Activated CD4-positive, CD25-positive, alpha-beta regulatory T cell treated with anti-CD3 and anti-CD28 coated beads, Interleukin-2, amount 50 U/mL, for 72 hours (primary cell): Measurements from ENCODE around the gene ZFYVE28.

Experiments used
- DNase-seq: peaks from one replicate; pipeline ENCODE4 v3.0.0; 2021

Gene ZFYVE28

DNA sequence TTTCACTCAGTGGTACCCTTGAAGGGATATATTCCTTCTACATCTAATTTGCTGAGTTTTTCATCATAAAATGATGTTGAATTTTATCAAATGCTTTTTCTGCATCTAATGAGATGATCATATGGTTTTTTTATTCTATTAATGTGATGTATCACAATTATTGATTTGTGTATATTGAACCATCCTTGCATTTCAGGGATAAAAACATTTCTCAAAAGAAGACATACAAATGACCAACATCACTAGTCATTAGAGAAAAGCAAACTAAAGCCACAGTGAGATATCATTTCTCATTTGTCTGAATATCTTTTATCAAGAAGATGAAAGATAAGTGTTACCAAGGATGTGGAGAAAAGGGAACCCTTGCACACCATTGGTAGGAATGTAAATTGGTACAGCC, 90.9 kb downstream of the ZFYVE28 start:
- no peak for DNase-seq

DNA sequence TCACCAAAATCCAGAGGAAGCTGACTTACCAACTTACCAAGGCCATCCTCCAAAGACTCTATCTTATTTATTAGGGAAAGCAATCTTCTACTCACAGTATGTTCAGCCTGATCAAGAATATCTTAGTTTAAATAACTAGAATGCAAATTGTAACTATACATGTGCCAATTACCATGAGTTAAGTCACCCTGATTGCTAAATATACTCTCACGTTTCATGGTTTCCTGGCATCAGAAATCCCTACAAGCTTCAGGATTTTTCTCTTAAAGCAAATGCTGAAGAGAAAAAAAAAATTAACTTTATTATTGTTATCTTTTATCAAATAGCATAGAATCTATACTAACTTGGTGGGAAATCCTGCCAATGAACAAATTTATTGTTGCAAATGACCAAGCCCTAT, 93.6 kb downstream of the ZFYVE28 start:
- DNase-seq = no peak

DNA sequence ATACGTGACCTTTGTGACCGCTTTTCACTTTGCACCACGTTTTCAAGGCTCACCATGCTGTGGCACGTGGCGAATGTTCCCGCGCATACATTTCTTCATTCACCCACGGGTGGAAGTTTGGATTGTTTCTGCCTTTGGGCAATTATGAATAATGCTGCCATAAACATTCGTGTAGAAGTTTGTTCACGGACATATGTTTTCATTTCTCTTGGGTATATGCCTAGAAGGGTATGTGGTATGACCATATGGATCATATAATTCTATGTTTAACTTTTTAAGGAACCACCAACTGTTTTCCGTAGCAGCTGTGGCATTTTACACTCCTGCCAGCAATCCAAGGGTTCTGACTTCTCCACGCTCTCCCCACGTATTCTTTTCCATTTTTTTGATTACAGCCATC, 95.6 kb downstream of the ZFYVE28 start:
- DNase-seq = no peak

DNA sequence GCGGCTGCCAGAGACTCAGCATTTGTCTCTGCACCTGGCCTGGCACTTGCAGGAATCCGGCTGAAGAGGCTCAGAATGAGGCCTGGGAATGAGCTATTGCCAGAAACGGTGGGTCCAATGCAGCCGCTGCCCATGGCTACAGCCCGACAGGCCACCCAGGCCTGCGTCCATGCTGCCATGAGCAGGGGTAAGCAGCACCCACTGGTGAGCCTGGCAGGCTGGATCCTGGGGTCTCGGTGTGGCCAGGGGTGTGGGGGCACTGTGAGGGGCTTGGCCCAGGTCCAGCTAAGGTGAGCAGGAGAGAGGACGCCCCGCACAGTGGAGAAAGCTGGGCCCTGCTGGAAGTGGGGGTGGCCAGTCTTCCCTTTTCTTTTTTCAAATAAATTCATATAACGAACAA, 96.2 kb downstream of the ZFYVE28 start:
- DNase-seq = no peak

DNA sequence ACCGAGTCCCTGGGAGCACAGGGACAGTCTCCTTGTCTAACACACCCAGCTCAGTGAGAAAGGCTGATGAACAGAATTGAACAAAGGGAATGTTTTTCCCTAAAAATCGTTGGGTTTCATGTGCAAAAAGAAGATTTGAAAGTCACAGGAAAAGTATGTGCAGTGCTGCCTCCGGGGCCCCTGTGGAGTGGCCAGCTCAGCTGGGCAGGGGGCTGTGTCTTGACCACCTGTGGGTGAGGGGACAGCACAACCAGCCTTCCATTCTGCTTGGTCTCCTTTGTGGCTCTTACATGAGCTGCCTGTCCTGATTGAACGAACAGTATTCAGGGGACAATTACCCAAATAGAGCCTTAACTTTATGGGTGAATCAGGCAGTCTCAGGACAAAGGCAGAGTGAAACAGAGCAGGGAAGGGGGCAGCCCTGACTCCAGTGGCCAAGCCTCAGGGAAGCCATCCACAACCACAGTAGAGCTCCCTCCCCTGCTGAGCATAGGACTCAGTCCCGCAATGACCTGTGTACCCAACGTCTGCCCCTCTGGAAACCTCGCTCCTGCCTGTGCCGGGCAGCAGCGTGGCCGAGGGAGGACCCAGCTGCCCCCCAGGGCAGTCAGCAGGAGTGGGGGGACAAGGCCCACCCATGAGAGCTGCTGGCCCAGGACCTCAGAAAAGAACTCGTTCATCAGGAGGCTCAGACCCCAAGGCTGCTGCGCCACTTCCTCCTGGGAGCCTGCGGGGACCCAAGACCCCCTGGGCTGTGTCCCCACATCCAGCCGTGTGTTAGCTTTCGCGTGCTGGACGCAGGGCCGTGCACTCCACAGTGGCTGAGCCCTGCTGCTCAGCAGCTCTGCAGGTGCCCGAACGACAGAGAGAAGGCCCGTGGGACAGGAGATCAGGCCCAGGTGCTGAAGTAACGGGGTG, 96.9 kb downstream of the ZFYVE28 start:
- no peak for DNase-seq

DNA sequence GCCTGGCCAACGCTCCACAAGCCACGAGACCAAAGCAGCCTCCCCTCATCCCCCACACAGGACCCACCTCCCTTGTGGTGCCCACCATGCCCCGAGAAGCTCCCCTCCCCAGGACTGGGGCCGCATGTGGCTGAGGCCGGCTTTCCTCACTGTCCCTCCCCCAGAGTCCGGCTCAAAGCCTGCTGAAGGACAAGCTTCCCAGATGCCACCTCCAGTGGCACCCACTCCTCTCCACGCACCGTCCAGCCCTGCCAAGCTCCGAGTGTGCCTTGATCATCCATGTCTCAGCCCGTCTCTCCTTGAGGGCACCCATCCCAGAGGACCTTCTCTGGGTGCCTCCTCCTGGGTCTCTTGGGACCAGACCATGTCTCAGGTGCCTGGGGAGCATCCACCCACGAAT, 97.7 kb downstream of the ZFYVE28 start:
- no peak for DNase-seq

DNA sequence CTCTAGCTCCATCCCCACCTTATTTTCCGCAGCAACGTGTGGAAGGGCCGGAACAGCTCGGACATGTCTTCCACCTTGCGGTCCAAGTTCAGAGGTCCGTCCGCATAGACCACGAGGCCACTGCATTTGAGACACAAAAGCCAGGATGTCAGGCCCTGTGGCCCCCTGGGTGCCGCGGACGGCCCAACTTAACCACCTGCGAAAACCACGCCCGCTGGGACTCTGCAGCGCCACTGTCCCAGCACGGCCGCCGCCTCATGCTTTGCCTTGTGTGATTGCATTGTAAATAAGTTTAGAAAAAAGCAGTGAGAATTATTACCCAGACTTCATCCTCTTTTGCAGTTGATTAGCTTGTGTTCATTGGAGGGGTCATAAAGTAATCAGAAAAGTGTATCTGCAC, 98.3 kb downstream of the ZFYVE28 start:
- DNase-seq = no peak

DNA sequence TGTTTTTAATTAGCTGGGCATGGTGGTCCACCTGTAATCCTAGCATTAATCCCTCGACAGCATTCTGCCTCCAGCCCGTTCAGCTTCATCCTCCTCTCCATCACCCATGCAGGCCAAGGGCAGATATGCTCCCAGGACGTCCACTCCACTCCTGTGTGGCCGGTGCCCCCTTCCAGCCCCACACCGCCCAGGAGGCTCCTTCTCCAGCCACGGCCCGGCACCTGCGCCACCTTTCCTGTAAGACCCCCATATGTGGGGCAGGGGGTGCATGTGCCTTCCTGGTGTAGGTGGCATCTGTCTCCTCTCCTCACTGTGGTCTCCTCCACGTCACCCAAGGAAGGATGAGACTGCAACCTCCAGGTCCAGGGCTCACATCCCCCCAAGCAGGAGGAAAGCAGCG, 99.6 kb downstream of the ZFYVE28 start:
- no peak for DNase-seq

DNA sequence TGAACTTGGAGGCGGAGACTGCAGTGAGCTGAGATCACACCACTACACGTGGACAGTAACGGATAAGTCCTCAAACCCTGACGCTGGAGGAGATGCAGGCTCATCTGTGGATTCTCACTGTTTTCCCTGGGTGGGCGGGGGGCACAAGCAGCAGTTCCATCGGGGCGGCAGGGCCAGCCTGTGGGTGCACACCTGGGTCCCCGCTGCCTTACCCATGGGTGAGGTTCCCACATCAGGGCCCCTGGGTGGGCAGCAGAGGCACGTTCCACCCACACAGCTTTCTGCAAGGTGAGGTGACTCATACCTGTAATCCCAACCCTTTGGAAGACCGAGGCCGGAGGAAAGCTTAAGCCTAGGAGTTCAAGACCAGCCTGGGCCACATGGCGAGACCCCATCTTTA, 100.0 kb downstream of the ZFYVE28 start:
- no peak for DNase-seq

DNA sequence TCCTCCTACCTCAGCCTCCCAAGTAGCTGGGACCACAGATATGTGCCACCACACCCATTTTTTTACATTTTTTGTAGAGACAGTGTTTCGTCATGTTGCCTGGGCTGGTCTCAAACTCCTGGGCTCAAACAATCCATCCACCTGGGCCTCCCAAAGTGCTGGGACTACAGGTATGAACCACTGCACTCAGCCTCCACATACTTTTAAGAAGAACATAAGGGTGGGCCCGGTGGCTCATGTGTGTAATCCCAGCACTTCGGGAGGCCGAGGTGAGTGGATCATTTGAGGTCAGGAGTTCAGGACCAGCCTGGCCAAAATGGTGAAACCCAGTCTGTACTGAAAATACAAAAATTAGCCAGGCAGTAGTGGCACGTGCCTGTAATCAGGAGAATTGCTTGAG, 105.1 kb downstream of the ZFYVE28 start:
- DNase-seq = no peak

DNA sequence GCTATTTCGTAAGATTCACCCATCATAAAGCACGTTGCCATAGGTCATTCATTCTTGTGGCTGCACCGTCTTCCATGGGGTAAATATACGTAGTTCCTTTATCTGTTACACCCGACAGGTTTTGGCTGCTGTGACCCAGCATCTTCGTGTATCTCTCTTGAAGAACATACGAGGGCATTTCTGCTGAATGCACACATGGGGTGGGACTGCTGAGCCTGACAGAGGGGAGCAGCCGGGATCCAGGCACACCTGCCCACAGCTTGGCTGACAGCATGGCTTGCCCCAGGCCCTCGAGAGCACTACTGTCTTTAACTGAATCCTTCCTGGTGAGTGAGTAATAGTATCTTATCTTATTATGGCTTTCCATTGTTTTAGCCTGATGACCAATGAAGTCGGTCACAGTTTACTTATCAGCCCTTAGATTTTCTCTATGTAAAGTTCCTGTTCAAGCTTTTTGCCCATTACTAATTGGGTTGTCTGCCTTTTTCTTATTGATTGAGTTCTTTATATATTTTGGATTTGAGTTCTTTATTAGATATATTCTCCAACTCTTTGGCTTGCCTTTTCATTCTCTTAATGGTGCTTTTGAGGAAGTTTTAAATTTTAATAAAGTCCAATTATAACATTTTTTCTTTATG, 111.6 kb downstream of the ZFYVE28 start:
- no peak for DNase-seq

DNA sequence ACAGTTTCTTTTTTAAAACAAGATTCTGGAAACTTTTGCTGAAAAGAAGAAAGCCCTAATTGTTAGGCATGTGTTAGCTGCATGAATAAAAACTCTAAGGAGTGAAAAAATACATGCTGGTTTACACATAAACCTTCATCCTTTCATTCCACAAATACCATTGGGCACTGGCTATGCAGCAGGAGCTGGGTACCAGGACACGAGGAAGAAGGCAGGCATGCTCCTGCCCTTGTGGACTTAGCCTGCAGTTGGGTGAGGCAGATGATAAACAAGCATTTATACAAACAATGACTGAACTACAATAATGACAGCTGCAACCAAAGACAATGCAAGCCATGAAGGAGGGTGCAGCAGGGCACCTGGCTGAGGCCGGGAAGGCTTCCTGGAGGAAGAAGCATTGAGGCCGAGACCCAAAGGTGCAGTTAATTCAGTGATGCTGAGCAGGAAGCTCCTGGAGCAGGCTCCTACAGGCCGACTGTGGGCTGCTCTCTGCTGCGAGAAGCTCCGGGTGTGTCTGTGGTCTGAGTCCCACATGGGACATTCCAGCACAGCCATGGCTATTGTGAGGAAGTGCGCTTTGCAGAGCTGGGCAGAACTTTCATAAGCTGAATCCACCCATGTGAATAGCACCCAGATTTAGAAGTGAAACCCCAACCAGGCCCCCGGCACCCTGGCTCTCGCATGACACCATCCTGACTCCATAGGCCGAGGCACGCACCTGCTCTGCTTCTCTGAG, 112.5 kb downstream of the ZFYVE28 start:
- no peak for DNase-seq

DNA sequence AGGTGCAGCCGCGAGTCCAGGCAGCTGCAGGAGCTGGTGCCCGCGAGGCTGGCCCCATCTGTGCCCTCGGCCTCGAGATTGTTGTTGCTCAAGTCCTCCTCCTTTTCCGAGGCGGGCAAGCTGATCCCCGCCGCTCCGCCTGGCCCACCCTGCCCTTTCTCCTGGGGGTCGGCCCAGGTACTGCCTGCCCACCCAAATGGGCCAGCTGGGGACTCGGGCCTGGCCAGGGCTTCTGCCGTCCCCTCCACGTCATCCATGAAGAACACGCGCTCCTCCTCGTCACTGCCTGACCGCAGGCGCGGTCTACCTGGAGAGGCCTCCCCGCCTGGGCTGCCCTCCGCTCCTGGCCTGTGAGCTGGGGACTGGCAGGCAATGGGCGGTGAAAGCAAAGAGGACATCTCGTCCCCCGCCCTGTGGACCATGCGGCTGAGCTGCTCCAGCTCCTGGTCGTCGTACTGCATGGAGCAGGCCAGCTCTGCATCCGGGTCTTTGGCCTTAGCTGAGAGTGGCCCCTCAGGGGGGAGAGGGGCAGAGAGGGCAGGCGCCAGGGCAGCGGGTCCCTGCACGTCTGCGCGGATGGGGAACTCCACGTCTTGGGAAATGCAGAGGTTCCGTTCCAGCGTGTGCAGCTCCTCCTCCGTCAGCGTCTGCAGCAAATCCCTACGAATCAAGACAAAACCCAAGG, 113.4 kb downstream of the ZFYVE28 start:
- no peak for DNase-seq

DNA sequence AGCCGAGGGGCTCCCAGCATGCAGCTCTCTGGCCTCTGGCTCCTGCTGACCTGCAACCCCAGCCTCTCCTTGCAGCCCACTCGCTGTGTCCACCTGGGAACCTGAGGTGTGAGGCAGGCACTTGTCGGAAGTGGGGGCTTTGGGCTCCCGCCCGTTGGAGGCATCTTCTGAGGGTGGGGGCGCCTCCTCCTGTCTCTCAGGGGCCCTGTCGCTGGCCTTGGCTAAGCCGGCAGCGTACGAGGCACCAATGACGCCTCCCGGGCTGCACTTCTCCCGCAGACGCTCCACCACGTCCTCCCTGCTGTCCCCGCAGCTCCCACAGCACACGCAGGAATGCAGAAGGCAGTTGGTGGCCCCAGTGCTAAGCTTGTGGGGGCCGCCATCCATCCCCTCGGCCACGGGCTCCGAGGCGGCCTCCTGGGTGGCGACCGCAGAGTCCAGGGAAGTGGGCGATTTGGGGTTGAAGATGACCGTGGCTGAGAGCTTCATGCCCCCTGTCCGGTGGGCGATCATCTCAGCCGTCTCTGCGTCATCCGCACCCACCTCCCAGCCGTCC, 114.0 kb downstream of the ZFYVE28 start:
- DNase-seq = no peak

DNA sequence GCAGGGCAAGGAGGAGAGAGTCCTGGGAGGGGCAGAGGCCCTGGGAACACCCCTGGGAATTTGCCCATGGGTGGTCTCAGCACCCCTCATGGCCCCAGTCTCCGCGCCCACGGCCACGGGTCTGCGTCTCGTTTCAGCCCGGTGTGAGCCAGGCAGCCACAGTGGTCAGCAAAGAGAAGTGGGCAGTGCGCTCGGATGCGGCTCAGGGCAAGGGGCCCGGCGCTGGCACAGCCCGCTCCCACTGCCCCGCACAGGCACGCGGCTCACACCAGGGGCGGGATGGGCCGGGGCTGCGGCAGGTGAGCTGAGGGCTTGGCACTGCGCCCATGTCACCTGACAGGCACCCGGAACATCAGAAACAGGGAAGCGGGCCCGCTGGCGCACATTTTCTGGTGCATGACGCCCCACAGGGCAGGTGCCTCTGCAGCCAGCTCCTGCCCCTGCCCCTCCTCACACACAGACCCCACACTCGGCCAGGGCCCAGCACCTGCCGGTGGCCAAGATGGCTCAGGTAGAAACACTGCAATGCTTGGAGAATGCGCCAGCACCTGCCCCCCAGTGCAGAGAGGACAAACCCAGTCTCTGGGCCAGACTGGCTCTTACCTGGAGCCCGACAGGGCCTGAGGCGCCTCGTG, 114.6 kb downstream of the ZFYVE28 start:
- DNase-seq = no peak

DNA sequence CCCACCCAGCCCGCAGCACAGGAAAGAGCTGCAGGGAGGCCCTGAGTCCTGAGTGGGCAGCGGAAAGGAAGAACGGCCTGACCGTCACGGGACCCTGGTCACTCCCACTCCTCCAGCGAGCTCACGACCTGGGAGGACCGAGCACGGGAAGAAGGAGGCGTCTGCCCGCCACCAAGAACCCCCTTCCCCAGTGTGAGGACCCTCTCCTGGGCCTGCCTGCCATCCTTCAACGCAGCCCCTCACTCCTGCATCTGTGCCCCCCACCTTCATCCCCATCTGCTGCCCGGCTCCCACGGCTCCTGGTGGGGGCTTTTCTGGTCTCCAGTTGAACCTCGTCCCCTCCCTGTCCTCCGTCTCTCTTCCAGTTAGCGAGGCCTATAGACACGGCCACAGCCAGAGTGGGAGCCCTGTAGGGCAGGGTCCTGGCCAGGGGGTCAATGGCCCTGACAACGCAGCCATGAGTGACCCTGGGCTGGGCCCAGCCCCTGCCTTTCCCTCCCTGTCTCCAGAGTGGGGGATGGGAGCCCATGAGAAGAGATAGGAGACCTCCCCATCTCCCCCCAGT, 115.2 kb downstream of the ZFYVE28 start:
- DNase-seq = no peak

DNA sequence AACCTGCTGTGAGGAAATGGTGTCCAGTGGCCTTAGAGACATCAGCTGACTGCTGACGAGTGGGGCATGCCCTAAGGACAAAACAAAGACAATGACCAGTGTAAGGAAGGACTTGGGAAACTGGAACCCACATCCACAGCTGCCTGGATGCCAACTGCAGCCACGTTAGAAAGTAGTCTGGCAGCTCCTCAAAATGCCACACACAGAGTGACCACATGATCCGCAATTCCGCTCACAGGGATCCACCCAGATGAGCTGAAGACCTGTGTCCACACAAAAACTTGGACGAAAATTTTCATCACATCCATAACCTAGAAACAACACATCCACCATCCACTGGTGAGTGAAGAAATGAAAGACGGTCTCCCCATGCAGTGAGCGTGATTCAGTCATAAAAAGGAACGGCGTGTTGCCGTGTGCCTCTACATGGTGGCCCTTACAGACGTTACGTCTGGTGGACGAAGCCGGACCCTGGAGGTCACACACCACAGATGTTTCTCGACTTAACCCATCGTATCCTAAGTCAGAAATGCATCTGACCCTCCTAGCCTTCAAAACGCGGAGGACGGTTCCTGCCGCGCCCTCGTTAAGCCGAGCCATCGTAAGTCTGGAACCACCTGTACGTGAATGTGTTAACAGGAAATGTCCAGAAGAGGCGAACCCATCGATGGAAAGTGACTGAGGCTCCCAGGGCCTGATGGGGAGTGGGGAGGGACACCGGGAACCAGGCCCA, 115.9 kb downstream of the ZFYVE28 start:
- DNase-seq = peak; percentile 6

DNA sequence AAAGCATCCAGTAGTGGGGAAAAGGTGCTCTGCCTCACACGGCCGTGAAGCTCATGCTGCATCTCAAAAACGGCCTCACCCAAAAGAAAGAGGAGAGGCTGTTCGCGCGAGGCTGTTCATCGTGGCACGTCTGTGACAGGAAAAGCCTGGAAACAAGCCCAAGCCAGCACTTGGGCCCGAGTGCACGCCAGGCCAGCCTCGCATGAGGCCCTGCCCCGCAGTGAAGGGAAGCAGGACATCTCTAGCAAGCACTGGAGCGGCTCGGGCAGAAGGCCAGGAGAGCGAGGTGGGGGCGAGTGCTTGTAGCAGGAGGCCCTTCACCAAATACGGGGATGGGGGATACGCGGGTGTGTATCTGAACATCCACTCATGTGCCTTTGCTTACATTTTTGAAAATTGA, 116.6 kb downstream of the ZFYVE28 start:
- DNase-seq = peak; percentile 7

DNA sequence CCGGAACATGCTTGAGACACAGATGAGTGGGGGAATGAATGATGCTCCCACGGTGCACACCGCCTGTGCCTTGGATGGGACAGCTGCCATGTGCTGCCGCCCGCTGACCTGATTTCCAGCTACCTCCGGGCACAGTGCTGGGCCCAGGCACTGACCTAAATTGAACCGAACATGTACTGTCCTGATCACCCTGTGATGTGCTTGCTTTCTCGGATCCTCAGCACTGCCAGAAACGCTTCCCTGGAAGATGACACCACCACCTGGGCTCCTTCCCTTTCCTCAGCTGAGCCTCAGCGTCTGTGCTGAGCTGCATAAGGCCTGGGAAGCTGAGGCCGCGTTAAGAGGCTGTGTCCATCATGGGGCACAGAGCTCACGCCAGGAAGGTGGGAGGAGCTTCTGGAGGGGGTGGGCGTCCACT, 117.2 kb downstream of the ZFYVE28 start:
- DNase-seq = peak; percentile 7

DNA sequence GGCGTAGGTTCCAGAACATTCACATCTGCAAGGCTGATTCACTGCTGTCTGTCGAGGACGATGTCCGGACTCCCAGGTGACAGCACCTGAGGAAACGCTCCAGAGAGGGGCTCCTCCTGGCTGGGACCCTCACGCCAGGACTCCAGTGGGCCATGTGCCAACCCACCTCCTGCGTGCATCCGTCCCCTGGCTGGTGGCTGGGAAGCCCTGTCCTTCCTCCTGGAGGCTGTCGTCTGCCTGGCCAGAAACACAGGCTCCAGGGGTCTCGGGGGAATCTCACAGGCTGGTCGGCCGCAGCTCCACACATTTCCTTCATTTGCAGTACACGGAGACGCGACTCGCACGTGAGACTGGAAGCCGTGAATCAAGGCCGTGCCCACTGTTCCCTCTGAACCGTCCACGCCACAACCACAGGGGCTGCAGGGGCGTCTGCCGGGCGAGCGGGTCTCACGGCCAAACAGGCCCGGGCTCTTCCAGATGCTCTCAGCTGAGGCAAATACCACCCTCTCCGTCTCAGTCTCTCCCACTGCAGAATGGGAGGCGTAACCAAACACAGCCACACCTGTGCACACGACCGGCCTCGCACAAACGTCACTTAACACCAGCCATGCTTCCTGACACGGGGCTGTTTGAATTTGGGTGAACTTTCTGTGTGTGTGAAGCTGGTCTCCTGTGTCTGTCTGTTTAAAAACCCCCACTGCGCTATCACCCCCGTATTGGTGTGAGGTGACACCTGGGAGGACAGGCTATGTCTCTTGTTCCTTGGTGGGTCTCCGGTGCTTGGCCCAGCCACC, 117.8 kb downstream of the ZFYVE28 start:
- peak; percentile 18 for DNase-seq
